K562 (cell line): ENCODE measurements around the gene DENND2C. TPM values are rescaled to one million over a fixed set of nuclear protein-coding genes. Genes with fewer than 3 reads are reported as not detected.

Experiments used
- ATAC-seq: fragments of 200-7000 bp; cut with Tn5 transposase; 3 replicates; pipeline ENCODE4 v1.9.1; 2020; ENCODE audit warnings: moderate library complexity
- BruUV-seq: library from RNA; stranded (reverse); fragments of 400-500 nt; replicated peaks from 2 replicates; lab custom pipeline; 2021; lab: Mats Ljungman, UMichigan
- CTCF ChIA-PET: fragments of 300-600 bp; formaldehyde crosslinking; extraction: SDS; loops from one replicate; lab custom pipeline; 2021; ENCODE audit warnings: low intra/inter-chr PET ratio; lab: Yijun Ruan, JAX
- POLR2A ChIA-PET: fragments of 300-600, 350-650 bp; sonication (Branson Sonifier 250); formaldehyde crosslinking; extraction: SDS; loops from one replicate; lab custom pipeline; 2021; ENCODE audit warnings: antibody characterized with exemption, inconsistent platforms; lab: Yijun Ruan, JAX
- DNase-seq, 4 experiments: peaks; one replicate each; pipeline versions ENCODE4 v3.0.0 to v3.0.0-alpha.2; 2011 to 2018; ENCODE audit warnings: low spot score in 3 of 4, mixed read lengths in 3 of 4; ENCODE audit errors: extremely low read depth in 1 of 4
- FAIRE-seq: peaks from 2 replicates; lab custom pipeline; 2011; peaks lifted over from hg19 to GRCh38; lab: Jason Lieb, UNC
- H2AFZ ChIP-seq: 2 replicates; pipeline ENCODE4 v1.6.0; 2011; ENCODE audit warnings: low read depth, low read length, control low read depth, inconsistent platforms
- H3K27ac ChIP-seq: fragments of 200-600 bp; 3 replicates; pipeline ENCODE4 v1.8.0; 2011; ENCODE audit warnings: low read depth, mild to moderate bottlenecking, control low read depth, inconsistent platforms, low read length, moderate library complexity, mixed read lengths; ENCODE audit errors: extremely low read depth
- H3K27me3 ChIP-seq, 2 experiments: fragments of 300-600 bp in 1 of 2; 2 replicates in 1 of 2; 3 replicates in 1 of 2; pipeline versions ENCODE4 v1.6.0 to v1.8.0; 2011; ENCODE audit warnings: inconsistent platforms in 2 of 2, low read length in 2 of 2, mild to moderate bottlenecking in 1 of 2, mixed read lengths in 1 of 2, moderate library complexity in 1 of 2; ENCODE audit not compliant: control insufficient read depth in 2 of 2, insufficient read depth in 2 of 2
- H3K36me3 ChIP-seq: fragments of 300-600 bp; 3 replicates; pipeline ENCODE4 v1.8.0; 2011; ENCODE audit warnings: mild to moderate bottlenecking, low read length, inconsistent platforms; ENCODE audit not compliant: control insufficient read depth, insufficient read depth
- H3K4me1 ChIP-seq, 2 experiments: fragments of 200-600 bp in 1 of 2; replicated peaks in 1 of 2; 2 replicates in 1 of 2; 3 replicates in 1 of 2; pipeline versions ENCODE4 v1.5.1 to v1.8.0; 2011; ENCODE audit warnings: inconsistent platforms in 2 of 2, low read length in 2 of 2, mild to moderate bottlenecking in 1 of 2, mixed read lengths in 1 of 2, moderate library complexity in 1 of 2; ENCODE audit not compliant: control insufficient read depth in 2 of 2, insufficient read depth in 2 of 2
- H3K4me2 ChIP-seq: 2 replicates; pipeline ENCODE4 v1.6.1; 2011; ENCODE audit warnings: low read length, control low read depth, inconsistent platforms, mixed read lengths; ENCODE audit not compliant: insufficient read depth
- H3K4me3 ChIP-seq: fragments of 200-600 bp; sonication (generic), shearing (Covaris generic); 2 replicates; pipeline ENCODE4 v1.5.1; 2016; ENCODE audit warnings: control low read depth, inconsistent platforms
- H3K79me2 ChIP-seq: fragments of 200-600 bp; 3 replicates; pipeline ENCODE4 v1.8.0; 2011; ENCODE audit warnings: low read length, inconsistent platforms; ENCODE audit not compliant: control insufficient read depth, insufficient read depth
- H3K9ac ChIP-seq, 2 experiments: 2 replicates each; pipeline versions ENCODE4 v1.6.0 to v1.6.1; 2011; ENCODE audit warnings: low read depth in 2 of 2, low read length in 2 of 2, control low read depth in 1 of 2, inconsistent platforms in 1 of 2, mild to moderate bottlenecking in 1 of 2, mixed read lengths in 1 of 2; ENCODE audit not compliant: insufficient read depth in 1 of 2
- H3K9me1 ChIP-seq: one replicate; pipeline ENCODE4 v1.6.0; 2011; ENCODE audit warnings: inconsistent platforms, mild to moderate bottlenecking, low read length, moderate library complexity; ENCODE audit not compliant: control insufficient read depth, insufficient read depth
- H3K9me3 ChIP-seq: replicated peaks from 2 replicates; pipeline ENCODE4 v1.5.1; 2011; ENCODE audit warnings: low read depth, low read length, inconsistent platforms; ENCODE audit not compliant: control insufficient read depth, insufficient read depth
- H4K20me1 ChIP-seq: replicated peaks from 2 replicates; pipeline ENCODE4 v1.6.1; 2011; ENCODE audit warnings: low read length, inconsistent platforms, mixed read lengths; ENCODE audit not compliant: control insufficient read depth, insufficient read depth
- KAT2B ChIP-seq: IDR thresholded peaks from one replicate; pipeline ENCODE4 v1.6.1; 2012; ENCODE audit warnings: low read depth, mild to moderate bottlenecking, control low read depth, inconsistent platforms, low read length, moderate library complexity
- MEIS2 ChIP-seq: fragments of 450-650 bp; IDR thresholded peaks from 2 replicates; pipeline ENCODE4 v1.6.1; 2014; ENCODE audit warnings: mild to moderate bottlenecking; ENCODE audit not compliant: partially characterized antibody
- MIER1 ChIP-seq: fragments of 450-650 bp; IDR thresholded peaks from 2 replicates; pipeline ENCODE4 v1.6.1; 2016; ENCODE audit warnings: antibody characterized with exemption, mild to moderate bottlenecking, low read depth
- in situ Hi-C: fragments of 300-500 bp; cut with MboI; formaldehyde crosslinking; loops from 4 replicates; pipeline ENCODE4 v1.15.0; 2018; ENCODE audit warnings: inconsistent platforms, mixed read lengths
- intact Hi-C: fragments of 100-400 bp; cut with micrococcal nuclease; formaldehyde crosslinking; loops from 2 replicates; pipeline ENCODE4 v1.14.2; 2022
- polyA plus RNA-seq, 8 experiments: library from polyadenylated mRNA; depleted of rRNA in 4 of 8; stranded (reverse) in 5 of 8; unstranded in 3 of 8; fragments of >200 nt; fragmentation: Nextera tagmentation in 2 of 8; fragmentation: Illumina TruSeq in 1 of 8; extraction: Ambion mirVana in 2 of 8; extraction: Trizol in 1 of 8; gene quantifications; 2 replicates each; pipeline versions ENCODE4 v1.2.1 to v1.2.3, GENCODE V29; 2011 to 2014; ENCODE audit warnings: inconsistent platforms in 1 of 8, missing spikeins in 1 of 8
- total RNA-seq, 7 experiments: library from RNA; depleted of rRNA in 6 of 7; stranded (reverse); fragments of >200 nt in 6 of 7; fragmentation: Illumina TruSeq in 2 of 7; extraction: Trizol in 2 of 7; gene quantifications; 2 replicates each; pipeline versions ENCODE4 v1.2.1 to v1.2.3, GENCODE V29; 2011 to 2021; ENCODE audit warnings: low replicate concordance in 1 of 7
- TF ChIP-seq, protein P1 (sequence below), 2 experiments: IDR thresholded peaks in 1 of 2; conservative IDR thresholded peaks in 1 of 2; 2 replicates each; pipeline ENCODE4 v1.6.1; 2016; ENCODE audit warnings: low read depth in 2 of 2, mild to moderate bottlenecking in 1 of 2, missing compliant biosample characterization in 1 of 2, missing genetic modification characterization in 1 of 2, moderate library complexity in 1 of 2

Gene DENND2C
- total and polyA plus RNA-seq, 9 of the 15 experiments (the other 6 are each of a cell fraction or from before 2014, with no cell fraction given) = 0.03 to 0.25 (median 0.14) TPM

GRCh38 chr1:114632427-114632826 lies 37.4 kb downstream of the DENND2C start:
- Histone ChIP-seq H3K4me2 (no peak overlapping the region), H2AFZ (no peak overlapping the region), H3K9me3 (no peaks in the 10 kb centered on the region), H3K4me3 (no peak overlapping the region), H3K4me1 (no peaks in the 10 kb centered on the region), H3K27ac (no peak overlapping the region), H3K9ac (no peak overlapping the region), H3K79me2 (no peaks in the 10 kb centered on the region), H3K27me3 (peaks cover 8 to 24% of the 10 kb centered on the region in 2 experiments; a peak in 4 of 5 replicates), H4K20me1 (no peaks in the 10 kb centered on the region), H3K9me1 (no peaks in the 10 kb centered on the region), H3K36me3 (no peaks in the 10 kb centered on the region)
- ATAC-seq (no peak), FAIRE-seq (no peak), DNase-seq (no peak)
- BruUV-seq = no TSS peak
- TF ChIP-seq MIER1 = no peak
- peak; percentile 21 for TF ChIP-seq MEIS2
- TF ChIP-seq, protein P1, sequence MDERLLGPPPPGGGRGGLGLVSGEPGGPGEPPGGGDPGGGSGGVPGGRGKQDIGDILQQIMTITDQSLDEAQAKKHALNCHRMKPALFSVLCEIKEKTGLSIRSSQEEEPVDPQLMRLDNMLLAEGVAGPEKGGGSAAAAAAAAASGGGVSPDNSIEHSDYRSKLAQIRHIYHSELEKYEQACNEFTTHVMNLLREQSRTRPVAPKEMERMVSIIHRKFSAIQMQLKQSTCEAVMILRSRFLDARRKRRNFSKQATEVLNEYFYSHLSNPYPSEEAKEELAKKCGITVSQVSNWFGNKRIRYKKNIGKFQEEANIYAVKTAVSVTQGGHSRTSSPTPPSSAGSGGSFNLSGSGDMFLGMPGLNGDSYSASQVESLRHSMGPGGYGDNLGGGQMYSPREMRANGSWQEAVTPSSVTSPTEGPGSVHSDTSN (CRISPR knock-in tag; IDR thresholded peaks at IDR 0.05; ENCODE audit: low read depth) = no peak
- TF ChIP-seq, protein P1 (tag; conservative IDR thresholded peaks at IDR 0.05; ENCODE audit: low read depth) = peak; percentile 27; the same call in 1 of the 2 replicates
- TF ChIP-seq KAT2B = no peak
- ChIA-PET CTCF (no interaction called here), POLR2A (no interaction called here)
- in situ Hi-C loops = no loop called here
- intact Hi-C loops = no loop called here
